ENCODE results near the gene CAB39L. TPM values are rescaled to one million over a fixed set of nuclear protein-coding genes. Genes with fewer than 3 reads are reported as not detected.

Gene CAB39L
- total and polyA plus RNA-seq, 10 donors, result 1.6 to 7.5 (median 5.9) TPM

- Histone ChIP-seq H3K9me3 (no peaks in the 10 kb centered on the region), H3K4me3 (no peak overlapping the region), H3K27ac (no peak overlapping the region), H3K27me3 (replicated peaks in 1 of 7) (no peaks in the 10 kb centered on the region), H3K36me3 (peaks cover 0 to 50% (median 0%) of the 10 kb centered on the region in 6 donors), H3K4me1 (peaks cover 0 to 30% (median 19%) of the 10 kb centered on the region in 6 donors)
- no peak for TF ChIP-seq POLR2AphosphoS5 (IDR thresholded peaks at IDR 0.05)
- no peak for TF ChIP-seq CTCF (IDR thresholded peaks at IDR 0.05 in 8 of 11, conservative IDR thresholded peaks at IDR 0.05 in 3 of 11)
- TF ChIP-seq POLR2A (IDR thresholded peaks at IDR 0.05), result no peak
- WGBS, 5 donors, result 91 to 97% (median 94%) methylated on average over 7 of the region's 7 CpGs
- intact Hi-C loops (cut with DNase I; ENCODE audit: low total_unique reads), result no loop called here
- no peak for DNase-seq
Observed at GRCh38 chr13:49298903-49299605, 144.8 kb downstream of the CAB39L start.

- Histone ChIP-seq H3K4me3 (no peak overlapping the region), H3K9me3 (no peaks in the 10 kb centered on the region), H3K36me3 (peaks cover 0 to 57% (median 0%) of the 10 kb centered on the region in 6 donors), H3K27me3 (replicated peaks in 1 of 7) (no peaks in the 10 kb centered on the region), H3K4me1 (peaks cover 0 to 24% (median 13%) of the 10 kb centered on the region in 6 donors), H3K27ac (no peak overlapping the region)
- TF ChIP-seq POLR2A (IDR thresholded peaks at IDR 0.05) (no peak), CTCF (IDR thresholded peaks at IDR 0.05 in 8 of 11, conservative IDR thresholded peaks at IDR 0.05 in 3 of 11) (no peak)
- no peak for DNase-seq
- intact Hi-C loops (cut with DNase I; ENCODE audit: low total_unique reads), result no loop called here
Observed at GRCh38 chr13:49298416-49298815, 145.4 kb downstream of the CAB39L start.

GRCh38 chr13:49297338-49297737, 146.5 kb downstream of the CAB39L start:
- no peak overlapping the region for H3K27ac ChIP-seq
- no peak overlapping the region for H3K4me3 ChIP-seq
- no peak for DNase-seq
- H3K27me3 ChIP-seq (replicated peaks in 1 of 7), result no peaks in the 10 kb centered on the region
- peaks cover 0 to 19% (median 8%) of the 10 kb centered on the region in 6 donors for H3K4me1 ChIP-seq
- WGBS, 5 donors, result 67 to 88% (median 84%) methylated on average over 4 of the region's 4 CpGs
- H3K36me3 ChIP-seq, result peaks cover 0 to 67% (median 5%) of the 10 kb centered on the region in 6 donors
- no peaks in the 10 kb centered on the region for H3K9me3 ChIP-seq
- TF ChIP-seq POLR2AphosphoS5 (IDR thresholded peaks at IDR 0.05) (no peak), CTCF (IDR thresholded peaks at IDR 0.05 in 8 of 11, conservative IDR thresholded peaks at IDR 0.05 in 3 of 11) (no peak), POLR2A (IDR thresholded peaks at IDR 0.05) (no peak)
- intact Hi-C loops (cut with DNase I; ENCODE audit: low total_unique reads), result no loop called here

- intact Hi-C loops (cut with DNase I; ENCODE audit: low total_unique reads), result no loop called here
- 92 to 99% (median 96%) methylated on average over 2 of the region's 2 CpGs for WGBS, 5 donors
- Histone ChIP-seq H3K4me3 (no peak overlapping the region), H3K36me3 (peaks cover 0 to 74% (median 6%) of the 10 kb centered on the region in 6 donors), H3K4me1 (peaks cover 0 to 13% (median 6%) of the 10 kb centered on the region in 6 donors), H3K9me3 (no peaks in the 10 kb centered on the region), H3K27me3 (replicated peaks in 1 of 7) (no peaks in the 10 kb centered on the region), H3K27ac (no peak overlapping the region)
- TF ChIP-seq POLR2AphosphoS5 (IDR thresholded peaks at IDR 0.05), result no peak
- no peak for TF ChIP-seq CTCF (IDR thresholded peaks at IDR 0.05 in 8 of 11, conservative IDR thresholded peaks at IDR 0.05 in 3 of 11)
- no peak for TF ChIP-seq POLR2A (IDR thresholded peaks at IDR 0.05)
- no peak for DNase-seq
Observed at GRCh38 chr13:49296659-49297058, 147.2 kb downstream of the CAB39L start.
